A549 (cell line): ENCODE measurements around the gene CNTN5. TPM values are rescaled to one million over a fixed set of nuclear protein-coding genes. Genes with fewer than 3 reads are reported as not detected.
"Not testable (repeated sequence)": the region's sequence is repeated elsewhere in the genome, so short reads cannot be mapped to it uniquely, and the experiment has no call there.

Source experiments
- ATAC-seq, 2 experiments: fragments of 200-7000 bp in 1 of 2; fragments of >200 bp in 1 of 2; cut with Nextera tagmentation in 1 of 2; cut with Tn5 transposase in 1 of 2; 3 replicates each; pipeline versions ENCODE4 v1.8.0 to v1.9.1; 2018 to 2020; ENCODE audit warnings: mild to moderate bottlenecking in 1 of 2, moderate library complexity in 1 of 2
- CTCF ChIA-PET: fragments of 300-600 bp; sonication (Branson Sonifier 250); formaldehyde crosslinking; extraction: SDS; loops from one replicate; lab custom pipeline; 2021; ENCODE audit warnings: antibody characterized with exemption, inconsistent platforms; lab: Yijun Ruan, JAX
- POLR2A ChIA-PET: fragments of 350-600 bp; formaldehyde crosslinking; extraction: SDS; loops from one replicate; lab custom pipeline; 2021; ENCODE audit warnings: antibody characterized with exemption, inconsistent platforms; lab: Yijun Ruan, JAX
- DNase-seq, 2 experiments: peaks; one replicate each; pipeline versions ENCODE4 v3.0.0 to v3.0.0-alpha.2; 2011 to 2016; ENCODE audit warnings: low read depth in 1 of 2, low spot score in 1 of 2
- FAIRE-seq: peaks from 2 replicates; lab custom pipeline; 2011; peaks lifted over from hg19 to GRCh38; lab: Jason Lieb, UNC
- H3K27ac ChIP-seq, 2 experiments: fragments of >200 bp; sonication (Bioruptor Twin); formaldehyde crosslinking; 3 replicates each; pipeline ENCODE4 v1.5.1; 2016 to 2017
- H3K4me1 ChIP-seq: fragments of >200 bp; sonication (Bioruptor Twin); formaldehyde crosslinking; 3 replicates; pipeline ENCODE4 v1.6.1; 2016
- H3K4me2 ChIP-seq: fragments of >200 bp; sonication (Bioruptor Twin); formaldehyde crosslinking; 3 replicates; pipeline ENCODE4 v1.6.1; 2016
- H3K4me3 ChIP-seq: fragments of >200 bp; sonication (Bioruptor Twin); formaldehyde crosslinking; 3 replicates; pipeline ENCODE4 v1.5.1; 2016
- H3K9me3 ChIP-seq: fragments of >200 bp; sonication (Bioruptor Twin); formaldehyde crosslinking; 3 replicates; pipeline ENCODE4 v1.6.1; 2016
- BCL3 ChIP-seq: fragments of >200 bp; sonication (Bioruptor Twin); formaldehyde crosslinking; IDR thresholded peaks from 3 replicates; pipeline ENCODE4 v1.6.1; 2016
- CBX8 ChIP-seq: fragments of 200-600 bp; sonication (generic); IDR thresholded peaks from 2 replicates; pipeline ENCODE4 v1.6.1; 2016
- CEBPB ChIP-seq, 2 experiments: fragments of >200 bp in 1 of 2; sonication (Bioruptor Twin) in 1 of 2; formaldehyde crosslinking in 1 of 2; IDR thresholded peaks; 2 replicates each; pipeline ENCODE4 v1.6.1; 2012 to 2016
- CHD2 ChIP-seq: fragments of 150-350 bp; IDR thresholded peaks from 2 replicates; pipeline ENCODE4 v1.6.1; 2014; ENCODE audit warnings: low read length; ENCODE audit not compliant: partially characterized antibody
- CHD4 ChIP-seq: fragments of 200-600 bp; sonication (generic); IDR thresholded peaks from 2 replicates; pipeline ENCODE4 v1.6.1; 2016; ENCODE audit warnings: antibody characterized with exemption, mild to moderate bottlenecking, borderline replicate concordance
- CTCF ChIP-seq: fragments of >200 bp; sonication (Bioruptor Twin); formaldehyde crosslinking; IDR thresholded peaks from 3 replicates; pipeline ENCODE4 v1.5.1; 2016
- E2F6 ChIP-seq: IDR thresholded peaks from 2 replicates; pipeline ENCODE4 v1.6.1; 2012; ENCODE audit warnings: low read depth, borderline replicate concordance
- EHMT2 ChIP-seq: fragments of 200-600 bp; sonication (generic); IDR thresholded peaks from 2 replicates; pipeline ENCODE4 v1.6.1; 2016; ENCODE audit warnings: antibody characterized with exemption, low read depth, mild to moderate bottlenecking, moderate library complexity
- ELK1 ChIP-seq: fragments of 150-350 bp; IDR thresholded peaks from 2 replicates; pipeline ENCODE4 v1.6.1; 2014; ENCODE audit warnings: low read depth, mild to moderate bottlenecking, low read length
- FOSB ChIP-seq: fragments of 250-450 bp; sonication (Bioruptor Pico); IDR thresholded peaks from 2 replicates; pipeline ENCODE4 v1.5.0; 2020; ENCODE audit warnings: mild to moderate bottlenecking, moderate library complexity
- HEYL ChIP-seq: fragments of 250-450 bp; sonication (Bioruptor Pico); IDR thresholded peaks from 2 replicates; pipeline ENCODE4 v1.8.0; 2021; ENCODE audit warnings: mild to moderate bottlenecking, moderate library complexity
- HOXB5 ChIP-seq: fragments of 250-450 bp; sonication (Bioruptor Pico); IDR thresholded peaks from 2 replicates; pipeline ENCODE4 v1.5.0; 2020; ENCODE audit warnings: mild to moderate bottlenecking, moderate library complexity
- JUN ChIP-seq, 2 experiments: fragments of >200 bp; sonication (Bioruptor Twin); formaldehyde crosslinking; IDR thresholded peaks; 2 replicates in 1 of 2; 3 replicates in 1 of 2; pipeline ENCODE4 v1.6.1; 2016 to 2017
- KDM1A ChIP-seq: fragments of 200-600 bp; sonication (generic); IDR thresholded peaks from 2 replicates; pipeline ENCODE4 v1.6.1; 2016; ENCODE audit warnings: low read depth, mild to moderate bottlenecking
- MAFK ChIP-seq: fragments of 450-650 bp; IDR thresholded peaks from 2 replicates; pipeline ENCODE4 v1.6.1; 2014; ENCODE audit not compliant: partially characterized antibody
- SMC3 ChIP-seq: fragments of >200 bp; sonication (Bioruptor Twin); formaldehyde crosslinking; IDR thresholded peaks from 3 replicates; pipeline ENCODE4 v1.6.1; 2018; ENCODE audit warnings: inconsistent platforms
- ZC3H11A ChIP-seq: fragments of 450-650 bp; IDR thresholded peaks from 2 replicates; pipeline ENCODE4 v1.6.1; 2014; ENCODE audit warnings: antibody characterized with exemption, mild to moderate bottlenecking
- WGBS: methylation state at CpG from one replicate; pipeline ENCODE4 v1.1.6; 2017; ENCODE audit errors: missing lambda C conversion rate; 5-methylcytosine and 5-hydroxymethylcytosine counted together
- polyA plus RNA-seq, 4 experiments: library from polyadenylated mRNA; depleted of rRNA in 3 of 4; stranded (reverse); fragments of >200 nt; fragmentation: RNase III in 1 of 4; extraction: RNeasy Plus Mini Kit Qiagen cat#74134 plus additional on column Dnase treatment in 1 of 4; gene quantifications; 2 replicates in 3 of 4; 3 replicates in 1 of 4; pipeline ENCODE4 v1.2.3, GENCODE V29; 2011 to 2017
- TF ChIP-seq, protein P1 (sequence below): fragments of 450-650 bp; IDR thresholded peaks from 2 replicates; pipeline ENCODE4 v1.6.1; 2014; ENCODE audit warnings: antibody characterized with exemption
- TF ChIP-seq, protein P2 (sequence below): fragments of 250-450 bp; sonication (Bioruptor Pico); IDR thresholded peaks from 2 replicates; pipeline ENCODE4 v1.5.0; 2021; ENCODE audit warnings: mild to moderate bottlenecking, moderate library complexity, borderline replicate concordance

Gene CNTN5
- polyA plus RNA-seq, 2 of the 4 experiments (the other 2 are of a cell fraction) = 0.08 TPM; not detected in 1

- FAIRE-seq = no peak
Measured at GRCh38 chr11:100247704-100248103, 1227.0 kb downstream of the CNTN5 start.

DNA sequence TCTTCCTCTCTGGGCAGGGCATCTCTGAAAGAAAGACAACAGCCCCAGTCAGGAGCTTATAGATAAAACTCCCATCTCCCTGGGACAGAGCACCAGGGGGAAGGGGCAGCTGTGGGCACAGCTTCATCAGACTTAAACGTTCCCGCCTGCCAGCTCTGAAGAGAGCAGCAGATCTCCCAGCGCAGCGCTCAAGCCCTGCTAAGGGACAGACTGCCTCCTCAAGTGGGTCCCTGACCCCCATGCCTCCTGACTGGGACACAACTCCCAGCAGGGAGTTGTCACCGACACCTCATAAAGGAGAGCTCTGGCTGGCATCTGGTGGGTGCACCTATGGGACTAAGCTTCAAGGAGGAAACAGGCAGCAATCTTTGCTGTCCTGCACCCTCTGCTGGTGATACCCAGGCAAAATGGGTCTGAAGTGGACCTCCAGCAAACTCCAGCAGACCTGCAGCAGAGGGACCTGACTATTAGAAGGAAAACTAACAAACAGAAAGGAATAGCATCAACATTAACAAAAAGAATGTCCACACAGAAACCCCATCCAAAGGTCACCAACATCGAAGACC, 1236.6 kb downstream of the CNTN5 start:
- H3K4me3 ChIP-seq, ATAC-seq, FAIRE-seq, H3K4me1 ChIP-seq, H3K4me2 ChIP-seq, DNase-seq, H3K27ac ChIP-seq, POLR2A ChIA-PET, H3K9me3 ChIP-seq, CTCF ChIA-PET: not testable (repeated sequence)
- 7% methylated on average over 2 of the region's 6 CpGs for WGBS

More at GRCh38 chr11:100247704-100248103, 1227.0 kb downstream of the CNTN5 start:
- no peak for ATAC-seq
- no peak overlapping the region for H3K4me3 ChIP-seq
- no peak overlapping the region for H3K4me2 ChIP-seq
- H3K9me3 ChIP-seq = no peaks in the 10 kb centered on the region
- no peak overlapping the region for H3K27ac ChIP-seq
- TF ChIP-seq CHD2 = no peak
- no peak for TF ChIP-seq HOXB5
- no peak for TF ChIP-seq ZC3H11A
- TF ChIP-seq, protein P1, sequence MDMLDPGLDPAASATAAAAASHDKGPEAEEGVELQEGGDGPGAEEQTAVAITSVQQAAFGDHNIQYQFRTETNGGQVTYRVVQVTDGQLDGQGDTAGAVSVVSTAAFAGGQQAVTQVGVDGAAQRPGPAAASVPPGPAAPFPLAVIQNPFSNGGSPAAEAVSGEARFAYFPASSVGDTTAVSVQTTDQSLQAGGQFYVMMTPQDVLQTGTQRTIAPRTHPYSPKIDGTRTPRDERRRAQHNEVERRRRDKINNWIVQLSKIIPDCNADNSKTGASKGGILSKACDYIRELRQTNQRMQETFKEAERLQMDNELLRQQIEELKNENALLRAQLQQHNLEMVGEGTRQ = no peak
- no peak for TF ChIP-seq JUN (IDR thresholded peaks at IDR 0.05)
- TF ChIP-seq CHD4 = no peak
- no peak for TF ChIP-seq E2F6
- TF ChIP-seq BCL3 = no peak
- TF ChIP-seq CBX8 = no peak
- no peak for TF ChIP-seq CEBPB (IDR thresholded peaks at IDR 0.05)
- no peak for TF ChIP-seq FOSB (CRISPR knock-in tag)
- no peak for TF ChIP-seq MAFK
- no peak for TF ChIP-seq KDM1A
- TF ChIP-seq EHMT2 = no peak
- H3K4me1 ChIP-seq = no peaks in the 10 kb centered on the region
- no peak for DNase-seq
- CTCF ChIA-PET = no interaction called here
- POLR2A ChIA-PET = no interaction called here
- 58% methylated on average over 1 of the region's 1 CpG for WGBS

DNA sequence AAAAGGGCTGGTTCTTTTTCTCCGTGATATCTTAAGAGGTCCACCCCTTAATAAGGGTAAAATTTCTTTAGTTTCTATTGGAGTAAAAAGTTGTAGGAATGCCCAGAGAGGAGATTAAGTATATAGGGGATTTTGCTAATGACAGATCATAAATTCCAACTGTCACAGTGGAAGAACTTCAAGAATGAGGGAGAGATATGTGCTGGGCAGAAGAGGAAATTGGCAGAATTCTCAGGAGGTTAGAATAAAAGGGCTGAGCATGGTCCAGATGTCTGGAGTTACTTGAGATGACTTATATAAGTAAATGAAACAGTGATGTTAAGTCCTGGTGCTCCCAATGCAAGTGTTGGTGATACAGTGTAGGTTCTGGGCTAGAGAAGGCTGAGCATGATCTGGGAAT, 1248.8 kb downstream of the CNTN5 start:
- no peaks in the 10 kb centered on the region for H3K4me1 ChIP-seq
- no peak overlapping the region for H3K27ac ChIP-seq
- H3K9me3 ChIP-seq = no peaks in the 10 kb centered on the region
- ATAC-seq = no peak
- DNase-seq = no peak
- H3K4me2 ChIP-seq = no peak overlapping the region
- TF ChIP-seq ELK1 = no peak
- no peak overlapping the region for H3K4me3 ChIP-seq
- FAIRE-seq = no peak
- POLR2A ChIA-PET = no interaction called here
- CTCF ChIA-PET = no interaction called here
- WGBS = 4% methylated on average over 1 of the region's 1 CpG

- TF ChIP-seq CTCF (no peak), E2F6 (no peak), SMC3 (no peak), HEYL (CRISPR knock-in tag) (no peak)
- TF ChIP-seq, protein P2, sequence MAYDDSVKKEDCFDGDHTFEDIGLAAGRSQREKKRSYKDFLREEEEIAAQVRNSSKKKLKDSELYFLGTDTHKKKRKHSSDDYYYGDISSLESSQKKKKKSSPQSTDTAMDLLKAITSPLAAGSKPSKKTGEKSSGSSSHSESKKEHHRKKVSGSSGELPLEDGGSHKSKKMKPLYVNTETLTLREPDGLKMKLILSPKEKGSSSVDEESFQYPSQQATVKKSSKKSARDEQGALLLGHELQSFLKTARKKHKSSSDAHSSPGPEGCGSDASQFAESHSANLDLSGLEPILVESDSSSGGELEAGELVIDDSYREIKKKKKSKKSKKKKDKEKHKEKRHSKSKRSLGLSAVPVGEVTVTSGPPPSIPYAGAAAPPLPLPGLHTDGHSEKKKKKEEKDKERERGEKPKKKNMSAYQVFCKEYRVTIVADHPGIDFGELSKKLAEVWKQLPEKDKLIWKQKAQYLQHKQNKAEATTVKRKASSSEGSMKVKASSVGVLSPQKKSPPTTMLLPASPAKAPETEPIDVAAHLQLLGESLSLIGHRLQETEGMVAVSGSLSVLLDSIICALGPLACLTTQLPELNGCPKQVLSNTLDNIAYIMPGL (CRISPR knock-in tag) = no peak
- TF ChIP-seq, all 56 proteins: peak for 0
- no peak overlapping the region for H3K4me3 ChIP-seq
- no peaks in the 10 kb centered on the region for H3K9me3 ChIP-seq
- H3K4me2 ChIP-seq = no peak overlapping the region
- DNase-seq (no peak), ATAC-seq (no peak), FAIRE-seq (no peak)
- ChIA-PET CTCF (no interaction called here), POLR2A (no interaction called here)
- 19% methylated on average over 7 of the region's 16 CpGs for WGBS
- no peaks in the 10 kb centered on the region for H3K4me1 ChIP-seq
- H3K27ac ChIP-seq = no peak overlapping the region
Measured at GRCh38 chr11:100273066-100273815, 1252.5 kb downstream of the CNTN5 start.
